PC-3 (cell line): ENCODE measurements around the gene ARHGEF7. TPM values are rescaled to one million over a fixed set of nuclear protein-coding genes. Genes with fewer than 3 reads are reported as not detected.

Experiments
- ATAC-seq: fragments of 200-7000 bp; cut with Tn5 transposase; 2 replicates; pipeline ENCODE4 v1.9.1; 2020; ENCODE audit warnings: mild to moderate bottlenecking, moderate library complexity
- BruUV-seq: library from RNA; stranded (reverse); fragments of 400-500 nt; replicated peaks from 2 replicates; lab custom pipeline; 2021; lab: Mats Ljungman, UMichigan
- CTCF ChIA-PET: fragments of 300-600 bp; sonication (Branson Sonifier 250); formaldehyde crosslinking; loops from one replicate; lab custom pipeline; 2022; ENCODE audit warnings: antibody characterized with exemption; lab: Charles Lee
- POLR2A ChIA-PET: fragments of 300-600 bp; sonication (Branson Sonifier 250); formaldehyde crosslinking; loops from one replicate; lab custom pipeline; 2022; ENCODE audit warnings: antibody characterized with exemption; ENCODE audit not compliant: unreplicated experiment; lab: Charles Lee
- DNase-seq: peaks from one replicate; pipeline ENCODE4 v3.0.0-alpha.2; 2015
- H2AFZ ChIP-seq: fragments of 300-600 bp; sonication (generic); 2 replicates; pipeline ENCODE4 v1.6.0; 2016; ENCODE audit warnings: antibody characterized with exemption, low read length
- H3F3A ChIP-seq: fragments of 300-600 bp; sonication (generic); one replicate; pipeline ENCODE4 v1.6.0; 2017; ENCODE audit warnings: antibody characterized with exemption, low read length, control low read depth, mild to moderate bottlenecking; ENCODE audit not compliant: unreplicated experiment
- H3K27ac ChIP-seq: fragments of 300-600 bp; sonication (generic); 2 replicates; pipeline ENCODE4 v1.5.1; 2016; ENCODE audit warnings: mild to moderate bottlenecking, low read length
- H3K27me3 ChIP-seq: fragments of 300-600 bp; sonication (generic); 2 replicates; pipeline ENCODE4 v1.6.1; 2016; ENCODE audit warnings: low read length, mixed read lengths
- H3K36me3 ChIP-seq: fragments of 300-600 bp; sonication (generic); 2 replicates; pipeline ENCODE4 v1.6.1; 2016; ENCODE audit warnings: low read depth, mixed run types, low read length, mixed read lengths
- H3K4me1 ChIP-seq: fragments of 300-600 bp; sonication (generic); 2 replicates; pipeline ENCODE4 v1.5.1; 2016; ENCODE audit warnings: low read length; ENCODE audit not compliant: insufficient read depth
- H3K4me2 ChIP-seq: fragments of 300-600 bp; sonication (generic); 2 replicates; pipeline ENCODE4 v1.6.0; 2016; ENCODE audit warnings: low read length
- H3K4me3 ChIP-seq: fragments of 300-600 bp; sonication (generic); 2 replicates; pipeline ENCODE4 v1.5.1; 2016; ENCODE audit warnings: mild to moderate bottlenecking, low read length, mixed read lengths
- H3K79me2 ChIP-seq: fragments of 300-600 bp; sonication (generic); 2 replicates; pipeline ENCODE4 v1.6.1; 2017; ENCODE audit warnings: low read length, mixed read lengths
- H3K9ac ChIP-seq: fragments of 300-600 bp; sonication (generic); 2 replicates; pipeline ENCODE4 v1.6.0; 2016; ENCODE audit warnings: mild to moderate bottlenecking, low read length
- H3K9me2 ChIP-seq: fragments of 300-600 bp; sonication (generic); replicated peaks from 2 replicates; pipeline ENCODE4 v1.6.1; 2016; ENCODE audit warnings: mixed run types, low read length, mixed read lengths
- H3K9me3 ChIP-seq: fragments of 300-600 bp; sonication (generic); 2 replicates; pipeline ENCODE4 v1.6.1; 2016; ENCODE audit warnings: low read length, mixed read lengths
- H4K20me1 ChIP-seq: fragments of 300-600 bp; sonication (generic); 2 replicates; pipeline ENCODE4 v1.6.1; 2016; ENCODE audit warnings: low read length, mixed read lengths
- CTCF ChIP-seq: fragments of 300-600 bp; sonication (generic); conservative IDR thresholded peaks from 2 replicates; pipeline ENCODE4 v1.5.1; 2017; ENCODE audit warnings: antibody characterized with exemption, low read depth, mild to moderate bottlenecking, low read length
- EZH2 ChIP-seq: fragments of 300-600 bp; sonication (generic); IDR thresholded peaks from one replicate; pipeline ENCODE4 v1.6.1; 2017; ENCODE audit warnings: antibody characterized with exemption, mild to moderate bottlenecking, low read length; ENCODE audit not compliant: unreplicated experiment
- EZH2phosphoT487 ChIP-seq: fragments of 300-600 bp; sonication (generic); IDR thresholded peaks from 2 replicates; pipeline ENCODE4 v1.6.1; 2018; ENCODE audit warnings: mild to moderate bottlenecking, antibody characterized with exemption, low read length, borderline replicate concordance
- intact Hi-C: fragments of 100-400 bp; cut with micrococcal nuclease; formaldehyde crosslinking; loops from 2 replicates; pipeline ENCODE4 v1.9.0; 2023
- total RNA-seq: library from RNA; depleted of rRNA; stranded (reverse); fragments of >200 nt; gene quantifications from 2 replicates; pipeline ENCODE4 v1.2.3, GENCODE V29; 2014

ARHGEF7 gene
- total RNA-seq, 1 experiment from 2014 or later, result 14.7 TPM

- H3K9me2 ChIP-seq, result no peaks in the 10 kb centered on the region
- no peak overlapping the region for H3K9ac ChIP-seq
- no peaks in the 10 kb centered on the region for H3K27me3 ChIP-seq
- no peak overlapping the region for H3K27ac ChIP-seq
- TF ChIP-seq EZH2, result no peak
- TF ChIP-seq EZH2phosphoT487, result no peak
- no peak for TF ChIP-seq CTCF
- H3K4me2 ChIP-seq, result no peak overlapping the region
- no peaks in the 10 kb centered on the region for H3K79me2 ChIP-seq
- H3F3A ChIP-seq, result no peaks in the 10 kb centered on the region
- CTCF ChIA-PET, result no interaction called here
- POLR2A ChIA-PET, result no interaction called here
- H3K4me1 ChIP-seq, result no peaks in the 10 kb centered on the region
- BruUV-seq, result no TSS peak
- intact Hi-C loops, result no loop called here
- no peak for ATAC-seq
- H3K9me3 ChIP-seq, result no peaks in the 10 kb centered on the region
- H3K4me3 ChIP-seq, result no peak overlapping the region
- no peak for DNase-seq
- H3K36me3 ChIP-seq, result no peaks in the 10 kb centered on the region
- H4K20me1 ChIP-seq, result no peaks in the 10 kb centered on the region
- H2AFZ ChIP-seq, result no peak overlapping the region
Measured at GRCh38 chr13:111346101-111346680, 231.1 kb downstream of the ARHGEF7 start.

DNA sequence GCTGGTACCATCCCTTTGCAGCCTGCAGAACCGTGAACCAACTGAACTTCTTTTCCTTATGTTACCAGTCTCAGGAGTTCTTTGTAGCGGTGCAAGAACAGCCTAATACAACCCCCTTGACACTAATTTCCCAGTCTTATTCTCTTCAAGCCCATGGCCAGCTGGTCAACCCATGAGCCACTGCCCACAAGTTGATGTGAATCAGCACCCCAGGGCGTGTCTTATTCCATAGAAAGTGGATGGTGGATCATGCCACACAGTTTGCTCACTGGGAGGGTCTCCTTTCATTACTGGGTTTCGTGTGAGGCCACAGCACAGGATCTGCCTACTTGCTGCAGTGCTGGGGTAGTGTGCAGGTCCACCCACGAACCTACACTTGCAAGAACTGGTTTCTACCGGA lies 232.3 kb downstream of the ARHGEF7 start:
- Histone ChIP-seq H3K9me3 (no peaks in the 10 kb centered on the region), H3K9ac (no peak overlapping the region), H3K4me1 (no peaks in the 10 kb centered on the region), H3K27ac (no peak overlapping the region), H3K27me3 (no peaks in the 10 kb centered on the region), H3F3A (no peaks in the 10 kb centered on the region), H2AFZ (no peak overlapping the region), H3K79me2 (no peaks in the 10 kb centered on the region), H3K4me3 (no peak overlapping the region), H3K9me2 (no peaks in the 10 kb centered on the region), H3K4me2 (no peak overlapping the region), H4K20me1 (no peaks in the 10 kb centered on the region), H3K36me3 (no peaks in the 10 kb centered on the region)
- intact Hi-C loops, result no loop called here
- no peak for DNase-seq
- no peak for TF ChIP-seq CTCF
- no peak for TF ChIP-seq EZH2phosphoT487
- no peak for TF ChIP-seq EZH2
- ATAC-seq, result no peak
- POLR2A ChIA-PET, result no interaction called here
- BruUV-seq, result no TSS peak
- CTCF ChIA-PET, result no interaction called here

GRCh38 chr13:111353508-111353907 lies 238.4 kb downstream of the ARHGEF7 start:
- TF ChIP-seq EZH2 (no peak), EZH2phosphoT487 (no peak), CTCF (no peak)
- no TSS peak for BruUV-seq
- no peaks in the 10 kb centered on the region for H3K79me2 ChIP-seq
- intact Hi-C loops, result no loop called here
- ATAC-seq (no peak), DNase-seq (no peak)
- H3K9ac ChIP-seq, result no peak overlapping the region
- no peak overlapping the region for H3K4me2 ChIP-seq
- peaks cover 37% of the 10 kb centered on the region for H3K27me3 ChIP-seq
- POLR2A ChIA-PET, result no interaction called here
- no peak overlapping the region for H3K4me3 ChIP-seq
- H3F3A ChIP-seq, result no peaks in the 10 kb centered on the region
- CTCF ChIA-PET, result no interaction called here
- no peak overlapping the region for H3K27ac ChIP-seq
- no peaks in the 10 kb centered on the region for H3K36me3 ChIP-seq
- no peaks in the 10 kb centered on the region for H4K20me1 ChIP-seq
- H2AFZ ChIP-seq, result no peak overlapping the region
- H3K9me3 ChIP-seq, result no peaks in the 10 kb centered on the region
- no peaks in the 10 kb centered on the region for H3K9me2 ChIP-seq
- H3K4me1 ChIP-seq, result no peaks in the 10 kb centered on the region
